BLaER1 treated with 17β-estradiol and CSF1 and Interleukin-3, amounts not matched to agents 10 nM and 100 nM (cell line): ENCODE data around the gene MITF.
A peak's percentile ranks its signal among the peaks of the same experiment; 100 is the strongest.

ENCODE experiments used
- H3K27ac ChIP-seq, 11 experiments: shearing (Covaris generic); formaldehyde crosslinking; 2 replicates each; pipeline ENCODE4 v1.8.1; 2022
- H3K27me3 ChIP-seq, 11 experiments: shearing (Covaris generic); formaldehyde crosslinking; 2 replicates each; pipeline ENCODE4 v1.8.1; 2022
- H3K36me3 ChIP-seq, 11 experiments: shearing (Covaris generic); formaldehyde crosslinking; 2 replicates each; pipeline ENCODE4 v1.8.1; 2022
- H3K4me1 ChIP-seq, 10 experiments: shearing (Covaris generic); formaldehyde crosslinking; 2 replicates each; pipeline ENCODE4 v1.8.1; 2022
- H3K4me2 ChIP-seq, 11 experiments: shearing (Covaris generic); formaldehyde crosslinking; 2 replicates each; pipeline ENCODE4 v1.8.1; 2022
- H3K4me3 ChIP-seq, 10 experiments: shearing (Covaris generic); formaldehyde crosslinking; 2 replicates each; pipeline ENCODE4 v1.8.1; 2022
- H3K9ac ChIP-seq, 11 experiments: shearing (Covaris generic); formaldehyde crosslinking; 2 replicates each; pipeline ENCODE4 v1.8.1; 2022
- H3K9me3 ChIP-seq, 11 experiments: shearing (Covaris generic); formaldehyde crosslinking; replicated peaks in 1 of 11; 2 replicates each; pipeline ENCODE4 v1.8.1; 2022
- H4K20me1 ChIP-seq, 11 experiments: shearing (Covaris generic); formaldehyde crosslinking; 2 replicates each; pipeline ENCODE4 v1.8.1; 2022
- Cebpa-rat ChIP-seq, 11 experiments: shearing (Covaris generic); IDR thresholded peaks; 2 replicates each; pipeline ENCODE4 v1.8.1; 2022

Gene MITF

GRCh38 chr3:69811452-69812401 is 72.5 kb downstream of the MITF start:
- Histone ChIP-seq H3K36me3 (peaks cover 0 to 10% (median 0%) of the 10 kb centered on the region in 11 experiments; a peak in 1 of 22 replicates), H3K4me2 (peak overlapping the region in 2 of 11 experiments; percentile 7 to 35; a peak in 3 of 22 replicates), H3K27ac (no peak overlapping the region), H3K9me3 (no peaks in the 10 kb centered on the region), H3K4me3 (no peak overlapping the region), H3K4me1 (peaks cover 0 to 28% (median 0%) of the 10 kb centered on the region in 10 experiments; a peak in 5 of 20 replicates), H3K27me3 (no peaks in the 10 kb centered on the region), H4K20me1 (peaks cover 0 to 98% (median 0%) of the 10 kb centered on the region in 11 experiments; a peak in 6 of 22 replicates), H3K9ac (no peak overlapping the region)
- TF ChIP-seq Cebpa-rat (IDR thresholded peaks at IDR 0.05) = no peak

DNA sequence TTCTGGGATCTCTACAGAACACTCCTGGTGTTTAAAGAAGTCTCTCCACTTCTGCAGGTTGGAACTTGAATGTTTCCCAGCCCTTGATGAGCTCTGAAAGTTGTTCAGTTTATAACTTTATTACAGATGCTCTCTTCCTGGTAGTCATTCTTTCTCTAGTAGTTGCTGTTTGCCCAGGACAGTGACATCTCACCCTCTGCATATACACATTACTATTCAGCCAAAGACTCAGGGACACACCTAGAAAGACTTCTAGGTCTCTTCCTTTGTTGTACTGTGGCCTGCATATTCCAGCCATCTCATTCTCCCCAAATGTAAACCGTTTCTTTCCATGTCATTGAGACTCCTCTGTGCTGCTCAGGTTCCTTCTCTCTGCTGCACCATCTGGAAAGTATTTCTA is 76.7 kb downstream of the MITF start:
- Histone ChIP-seq H4K20me1 (peaks cover 0 to 100% (median 0%) of the 10 kb centered on the region in 11 experiments; a peak in 6 of 22 replicates), H3K9me3 (no peaks in the 10 kb centered on the region), H3K36me3 (peaks cover 0 to 10% (median 0%) of the 10 kb centered on the region in 11 experiments; a peak in 1 of 22 replicates), H3K27ac (no peak overlapping the region), H3K27me3 (no peaks in the 10 kb centered on the region), H3K4me1 (peaks cover 0 to 60% (median 0%) of the 10 kb centered on the region in 10 experiments; a peak in 6 of 20 replicates), H3K4me2 (0 out of 22 replicates have a peak overlapping the region, but pooled peaks of 1 of the 11 experiments have one; percentile 11), H3K9ac (no peak overlapping the region), H3K4me3 (no peak overlapping the region)
- no peak for TF ChIP-seq Cebpa-rat (IDR thresholded peaks at IDR 0.05)

GRCh38 chr3:69817988-69818387 is 78.7 kb downstream of the MITF start:
- no peaks in the 10 kb centered on the region for H3K27me3 ChIP-seq
- no peak overlapping the region for H3K27ac ChIP-seq
- no peak overlapping the region for H3K4me3 ChIP-seq

DNA sequence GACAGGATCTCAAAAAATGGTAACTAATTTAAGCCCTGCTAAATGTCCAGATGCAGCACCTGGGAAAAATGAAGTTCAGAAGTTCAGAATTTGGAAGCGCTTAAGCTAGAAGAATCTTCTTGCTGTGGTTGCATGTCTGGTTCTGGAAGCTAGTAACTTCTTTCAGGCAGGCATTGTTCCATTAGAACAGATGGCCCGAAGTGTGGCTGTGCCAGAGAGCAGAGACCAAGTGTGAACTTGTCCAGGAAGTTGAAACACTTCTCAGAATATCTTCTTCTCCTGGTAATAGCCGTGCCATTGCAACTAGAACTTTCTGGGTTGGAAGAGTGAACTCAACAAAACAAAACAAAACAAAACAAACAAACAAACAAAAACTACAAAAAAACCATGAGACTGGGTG is 80.0 kb downstream of the MITF start:
- no peak overlapping the region for H3K4me3 ChIP-seq
- H3K27me3 ChIP-seq = no peaks in the 10 kb centered on the region
- no peaks in the 10 kb centered on the region for H3K9me3 ChIP-seq

More at GRCh38 chr3:69817988-69818387, 78.7 kb downstream of the MITF start:
- Histone ChIP-seq H3K36me3 (peaks cover 0 to 10% (median 0%) of the 10 kb centered on the region in 11 experiments; a peak in 1 of 22 replicates), H3K9me3 (no peaks in the 10 kb centered on the region), H3K9ac (no peak overlapping the region), H4K20me1 (peaks cover 0 to 100% (median 0%) of the 10 kb centered on the region in 11 experiments; a peak in 6 of 22 replicates), H3K4me2 (peak overlapping the region in 4 of 11 experiments; percentile 16 to 67 (median 53); a peak in 6 of 22 replicates), H3K4me1 (peaks cover 0 to 69% (median 0%) of the 10 kb centered on the region in 10 experiments; a peak in 7 of 20 replicates)
- no peak for TF ChIP-seq Cebpa-rat (IDR thresholded peaks at IDR 0.05)

GRCh38 chr3:69821133-69821532 is 81.9 kb downstream of the MITF start:
- Histone ChIP-seq H3K4me1 (peaks cover 0 to 81% (median 0%) of the 10 kb centered on the region in 10 experiments; a peak in 7 of 20 replicates), H3K9me3 (no peaks in the 10 kb centered on the region), H3K36me3 (no peaks in the 10 kb centered on the region), H3K27ac (no peak overlapping the region), H3K9ac (no peak overlapping the region), H3K4me2 (peak overlapping the region in 2 of 11 experiments; percentile 10 to 83; a peak in 1 of 22 replicates), H3K4me3 (no peak overlapping the region), H4K20me1 (peaks cover 0 to 100% (median 0%) of the 10 kb centered on the region in 11 experiments; a peak in 6 of 22 replicates), H3K27me3 (no peaks in the 10 kb centered on the region)
- TF ChIP-seq Cebpa-rat (IDR thresholded peaks at IDR 0.05) = no peak

More for the DNA sequence above, 80.0 kb downstream of the MITF start:
- peaks cover 0 to 8% (median 0%) of the 10 kb centered on the region in 11 experiments; a peak in 1 of 22 replicates for H3K36me3 ChIP-seq
- peaks cover 0 to 100% (median 0%) of the 10 kb centered on the region in 11 experiments; a peak in 6 of 22 replicates for H4K20me1 ChIP-seq
- no peak for TF ChIP-seq Cebpa-rat (IDR thresholded peaks at IDR 0.05)
- no peak overlapping the region for H3K9ac ChIP-seq
- H3K4me1 ChIP-seq = peaks cover 0 to 73% (median 0%) of the 10 kb centered on the region in 10 experiments; a peak in 7 of 20 replicates
- no peak overlapping the region for H3K27ac ChIP-seq
- peak overlapping the region in 2 of 11 experiments; percentile 1 to 12; a peak in 4 of 22 replicates for H3K4me2 ChIP-seq

DNA sequence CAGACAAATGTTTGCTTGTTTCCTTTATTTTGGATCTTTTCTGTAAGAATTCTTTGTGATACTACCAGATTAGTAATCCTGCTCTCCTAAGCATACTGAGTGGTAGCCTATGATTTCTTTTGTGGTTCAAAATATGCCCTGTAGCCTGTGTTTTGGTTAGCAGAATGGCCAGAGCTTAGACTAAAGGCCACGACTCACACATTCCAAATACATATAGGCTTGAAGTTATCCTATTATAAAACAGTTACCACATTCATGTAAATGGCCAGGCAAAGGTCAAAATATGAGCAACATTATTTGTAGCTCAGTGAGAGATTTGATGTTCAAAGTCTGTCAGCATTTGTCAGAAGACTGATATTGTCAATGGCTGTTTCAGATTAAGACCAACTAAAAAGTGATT is 84.5 kb downstream of the MITF start:
- no peaks in the 10 kb centered on the region for H3K27me3 ChIP-seq
- no peak overlapping the region for H3K9ac ChIP-seq
- no peak for TF ChIP-seq Cebpa-rat (IDR thresholded peaks at IDR 0.05)

DNA sequence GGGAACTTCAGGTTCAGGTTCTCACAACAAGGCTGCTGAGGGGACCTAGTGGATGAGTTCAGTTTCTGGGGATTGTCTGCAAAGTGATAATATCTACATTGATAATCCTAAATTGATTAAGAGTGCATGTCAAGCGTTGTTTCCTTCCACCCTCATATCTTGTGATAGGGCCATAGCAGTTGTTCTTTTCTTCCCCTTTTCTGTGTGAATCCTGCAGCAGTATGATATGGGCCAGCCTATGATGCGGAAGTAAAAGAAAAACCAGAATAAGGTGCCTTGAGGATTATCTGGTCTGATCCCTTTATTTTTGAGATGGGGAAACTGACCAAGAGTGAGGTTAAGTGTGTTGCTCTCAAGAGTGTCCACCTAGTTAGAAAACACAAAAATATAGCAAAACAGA is 86.2 kb downstream of the MITF start:
- H3K27ac ChIP-seq = no peak overlapping the region
- TF ChIP-seq Cebpa-rat (IDR thresholded peaks at IDR 0.05) = no peak
- no peaks in the 10 kb centered on the region; a peak in 1 of 22 replicates for H3K9me3 ChIP-seq
- no peak overlapping the region for H3K4me3 ChIP-seq
- H4K20me1 ChIP-seq = peaks cover 0 to 98% (median 0%) of the 10 kb centered on the region in 11 experiments; a peak in 6 of 22 replicates
- no peaks in the 10 kb centered on the region for H3K27me3 ChIP-seq
- peaks cover 0 to 11% (median 0%) of the 10 kb centered on the region in 11 experiments; a peak in 1 of 22 replicates for H3K36me3 ChIP-seq
- peak overlapping the region in 2 of 11 experiments; percentile 10 to 20; a peak in 3 of 22 replicates for H3K4me2 ChIP-seq
- H3K4me1 ChIP-seq = peaks cover 0 to 58% (median 0%) of the 10 kb centered on the region in 10 experiments; a peak in 7 of 20 replicates
- no peak overlapping the region for H3K9ac ChIP-seq

More for the DNA sequence above, 84.5 kb downstream of the MITF start:
- Histone ChIP-seq H3K27ac (no peak overlapping the region), H3K36me3 (no peaks in the 10 kb centered on the region), H3K9me3 (no peaks in the 10 kb centered on the region), H3K4me2 (no peak overlapping the region), H3K4me1 (peaks cover 0 to 69% (median 0%) of the 10 kb centered on the region in 10 experiments; a peak in 7 of 20 replicates), H4K20me1 (peaks cover 0 to 98% (median 0%) of the 10 kb centered on the region in 11 experiments; a peak in 6 of 22 replicates), H3K4me3 (no peak overlapping the region)

DNA sequence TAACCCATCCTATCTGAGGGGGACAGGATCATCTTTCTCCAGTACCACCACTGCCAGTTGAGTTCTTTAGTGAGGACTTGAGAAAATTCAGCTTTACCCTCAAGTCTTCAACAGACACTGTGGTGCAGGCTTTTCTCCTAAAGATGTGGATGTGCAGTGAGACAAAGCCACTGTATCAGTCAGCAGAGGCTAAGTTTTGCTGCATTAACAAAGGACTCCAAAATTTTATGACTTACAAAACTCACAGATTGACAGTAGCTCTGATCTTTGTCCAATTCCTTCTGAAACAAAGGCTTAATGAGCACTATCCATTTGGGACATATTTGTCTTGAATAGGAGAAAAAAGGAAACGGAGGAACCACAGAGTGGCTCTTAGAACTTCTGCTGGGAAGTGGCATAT is 87.9 kb downstream of the MITF start:
- H3K27ac ChIP-seq = no peak overlapping the region
- TF ChIP-seq Cebpa-rat (IDR thresholded peaks at IDR 0.05) = no peak
- H4K20me1 ChIP-seq = peaks cover 0 to 98% (median 0%) of the 10 kb centered on the region in 11 experiments; a peak in 6 of 22 replicates
- no peaks in the 10 kb centered on the region for H3K27me3 ChIP-seq
- H3K36me3 ChIP-seq = peaks cover 0 to 19% (median 0%) of the 10 kb centered on the region in 11 experiments; a peak in 1 of 22 replicates
- H3K9ac ChIP-seq = no peak overlapping the region
- H3K9me3 ChIP-seq = no peaks in the 10 kb centered on the region; a peak in 1 of 22 replicates
- no peak overlapping the region for H3K4me3 ChIP-seq
- H3K4me2 ChIP-seq = peak overlapping the region in 2 of 11 experiments; percentile 24 to 45; a peak in 3 of 22 replicates
- peaks cover 0 to 48% (median 0%) of the 10 kb centered on the region in 10 experiments; a peak in 7 of 20 replicates for H3K4me1 ChIP-seq
